Measurements from ENCODE around the gene PPM1N.
A peak's percentile ranks its signal among the peaks of the same experiment; 100 is the strongest.

Gene PPM1N, protein sequence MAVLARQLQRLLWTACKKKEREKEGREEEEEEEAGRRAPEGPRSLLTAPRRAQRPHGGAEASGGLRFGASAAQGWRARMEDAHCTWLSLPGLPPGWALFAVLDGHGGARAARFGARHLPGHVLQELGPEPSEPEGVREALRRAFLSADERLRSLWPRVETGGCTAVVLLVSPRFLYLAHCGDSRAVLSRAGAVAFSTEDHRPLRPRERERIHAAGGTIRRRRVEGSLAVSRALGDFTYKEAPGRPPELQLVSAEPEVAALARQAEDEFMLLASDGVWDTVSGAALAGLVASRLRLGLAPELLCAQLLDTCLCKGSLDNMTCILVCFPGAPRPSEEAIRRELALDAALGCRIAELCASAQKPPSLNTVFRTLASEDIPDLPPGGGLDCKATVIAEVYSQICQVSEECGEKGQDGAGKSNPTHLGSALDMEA

DNA sequence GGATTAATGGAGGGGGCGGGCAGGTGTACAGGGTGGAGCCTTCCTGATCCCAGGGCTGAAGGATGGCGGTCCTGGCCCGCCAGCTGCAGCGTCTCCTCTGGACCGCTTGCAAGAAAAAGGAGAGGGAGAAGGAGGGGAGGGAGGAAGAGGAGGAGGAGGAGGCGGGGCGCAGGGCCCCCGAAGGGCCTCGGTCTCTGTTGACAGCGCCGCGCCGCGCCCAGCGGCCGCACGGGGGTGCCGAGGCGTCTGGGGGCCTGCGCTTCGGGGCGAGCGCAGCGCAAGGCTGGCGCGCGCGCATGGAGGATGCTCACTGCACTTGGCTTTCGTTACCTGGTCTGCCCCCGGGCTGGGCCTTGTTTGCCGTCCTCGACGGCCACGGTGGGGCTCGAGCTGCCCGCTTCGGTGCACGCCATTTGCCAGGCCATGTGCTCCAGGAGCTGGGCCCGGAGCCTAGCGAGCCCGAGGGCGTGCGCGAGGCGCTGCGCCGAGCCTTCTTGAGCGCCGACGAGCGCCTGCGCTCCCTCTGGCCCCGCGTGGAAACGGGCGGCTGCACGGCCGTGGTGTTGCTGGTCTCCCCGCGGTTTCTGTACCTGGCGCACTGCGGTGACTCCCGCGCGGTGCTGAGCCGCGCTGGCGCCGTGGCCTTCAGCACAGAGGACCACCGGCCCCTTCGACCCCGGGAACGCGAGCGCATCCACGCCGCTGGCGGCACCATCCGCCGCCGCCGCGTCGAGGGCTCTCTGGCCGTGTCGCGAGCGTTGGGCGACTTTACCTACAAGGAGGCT, at the start of gene PPM1N:
Gene PPM1N, plus strand, starts transcription at position 33 of the 785 bp plus-strand sequence. Its CDS starts 30 bp downstream, at position 63.
- DNase-seq, result peak; percentile 87

DNA sequence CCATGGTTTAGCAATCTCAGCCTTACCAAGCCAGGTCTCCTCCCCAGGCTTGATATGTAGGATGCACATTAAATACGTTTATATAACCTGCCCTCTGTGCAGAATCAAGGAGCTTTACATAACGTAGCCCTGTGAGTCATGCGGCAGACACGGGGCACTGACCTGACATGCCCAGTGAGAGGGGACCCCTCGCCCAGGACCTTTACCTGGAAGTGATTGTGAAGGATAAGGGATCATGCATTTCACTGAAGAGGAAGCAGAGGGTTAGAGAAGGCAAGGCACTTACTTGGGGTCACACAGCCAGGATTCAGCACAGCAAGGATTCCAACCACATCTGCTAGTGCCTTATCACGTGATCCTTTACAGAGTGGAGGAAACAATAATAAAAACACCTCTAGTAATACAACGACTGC, 49.4 kb upstream of the PPM1N start:
- DNase-seq, result no peak

DNA sequence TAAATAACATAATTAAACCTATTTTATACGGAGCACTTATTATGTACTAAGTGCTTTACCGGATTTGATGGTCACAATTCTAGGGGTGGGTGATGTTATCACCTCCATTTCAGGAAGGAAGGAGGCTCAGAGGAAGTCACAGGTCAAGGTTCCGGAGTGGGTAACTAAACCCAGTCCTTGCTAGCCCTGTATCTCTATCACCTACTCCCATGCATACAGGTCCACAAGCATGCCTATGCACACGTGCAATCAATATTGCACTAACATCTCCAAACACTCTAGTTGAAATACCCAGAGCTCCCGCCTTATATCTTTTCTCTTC, 48.3 kb upstream of the PPM1N start:
- no peak for DNase-seq

DNA sequence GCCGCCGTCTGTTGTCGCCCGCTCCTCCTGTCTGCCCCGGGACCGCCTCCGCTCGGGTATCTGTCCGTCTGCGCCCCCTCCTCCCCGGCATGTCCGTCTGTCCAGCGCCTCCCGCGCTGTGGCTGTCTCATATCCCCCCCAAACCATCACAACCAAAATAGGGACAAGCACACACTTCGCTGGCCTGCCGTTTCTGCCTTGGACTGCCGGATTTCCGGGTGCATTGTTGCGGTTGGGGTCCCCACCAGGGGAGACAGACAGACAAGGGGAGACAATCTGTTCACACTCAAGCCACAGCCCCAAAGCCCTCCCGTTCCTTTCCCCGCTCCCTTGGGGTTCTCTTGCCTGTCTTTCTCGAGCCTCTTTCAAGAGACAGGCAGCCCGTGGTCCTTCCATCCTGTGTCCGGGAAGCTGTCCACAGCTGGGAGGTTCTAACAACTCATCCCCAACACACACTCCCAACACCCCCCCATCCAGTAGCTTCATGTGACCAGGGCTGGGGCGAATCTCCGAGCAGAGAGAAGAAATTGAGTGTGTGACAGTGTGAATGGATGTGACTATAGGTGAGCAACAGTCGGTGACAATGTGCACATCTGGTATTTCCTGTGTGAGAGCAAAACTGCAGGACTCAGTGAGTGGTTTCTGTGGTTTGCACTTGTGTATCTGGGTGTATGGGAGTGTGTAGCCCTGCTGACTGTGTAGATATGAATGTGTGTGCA, 47.0 kb upstream of the PPM1N start:
- peak; percentile 67 for DNase-seq

DNA sequence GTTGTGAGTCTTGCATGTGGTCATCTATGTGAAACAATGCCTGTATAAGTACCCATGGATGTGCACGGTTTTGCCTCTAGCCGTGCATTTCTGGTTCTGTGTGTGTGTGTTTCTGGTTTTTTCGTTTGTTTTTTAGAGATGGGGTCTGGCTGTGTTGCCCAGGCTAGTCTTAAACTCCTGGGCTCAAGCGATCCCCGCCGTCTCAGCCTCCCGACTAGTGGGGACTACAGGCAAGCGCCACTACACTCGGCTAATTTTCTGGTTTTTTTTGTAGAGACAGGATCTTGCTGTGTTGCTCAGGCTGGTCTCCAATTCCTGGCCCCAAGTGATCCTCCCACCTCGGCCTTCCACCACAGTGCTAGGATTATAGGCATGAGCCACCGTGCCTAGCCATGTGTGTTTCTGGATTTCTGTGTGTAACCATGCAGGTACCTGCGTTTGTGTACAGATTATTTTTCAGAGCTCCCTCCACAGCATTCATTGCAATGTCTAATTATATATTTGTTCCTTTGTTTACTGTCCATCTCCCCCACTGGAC, 46.3 kb upstream of the PPM1N start:
- no peak for DNase-seq

DNA sequence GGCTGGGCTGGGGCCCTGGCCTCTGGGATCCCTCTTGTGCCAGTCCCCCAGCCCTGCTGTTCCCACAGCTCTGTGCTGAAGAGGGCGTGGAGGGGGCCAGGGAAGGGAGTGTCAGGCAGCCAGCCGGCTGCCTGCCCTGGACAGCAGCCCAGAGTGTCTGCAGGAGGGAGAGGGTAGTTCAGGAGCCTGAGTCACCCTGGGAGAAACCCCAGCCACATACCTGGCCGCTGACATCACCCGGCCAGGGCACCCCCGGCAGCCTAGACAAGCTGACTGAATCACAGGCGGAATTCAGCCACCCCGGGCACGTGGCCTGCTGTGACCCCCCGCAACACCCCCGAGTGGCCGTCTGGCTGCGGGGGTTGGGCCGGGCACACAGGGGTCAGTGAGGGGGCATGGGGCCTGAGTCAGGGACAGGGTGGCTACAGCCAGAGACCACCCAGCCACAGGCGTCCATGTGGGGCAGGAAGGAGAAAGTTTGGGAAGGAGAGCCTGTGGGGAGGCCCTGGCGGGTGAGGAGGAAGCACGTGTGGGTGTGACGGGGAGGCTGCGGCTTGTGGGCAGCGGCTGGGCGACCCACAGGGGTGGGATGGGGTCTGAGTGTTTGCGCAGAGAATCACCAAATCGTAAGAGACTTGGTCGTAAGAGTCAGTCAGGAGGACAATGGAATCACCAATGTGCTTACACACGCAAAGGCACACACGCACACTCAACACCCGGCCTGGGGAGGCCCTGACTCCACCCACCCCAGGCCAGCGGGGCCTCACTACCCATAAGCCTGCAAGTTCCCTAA, 42.3 kb upstream of the PPM1N start:
- DNase-seq, result peak; percentile 79

DNA sequence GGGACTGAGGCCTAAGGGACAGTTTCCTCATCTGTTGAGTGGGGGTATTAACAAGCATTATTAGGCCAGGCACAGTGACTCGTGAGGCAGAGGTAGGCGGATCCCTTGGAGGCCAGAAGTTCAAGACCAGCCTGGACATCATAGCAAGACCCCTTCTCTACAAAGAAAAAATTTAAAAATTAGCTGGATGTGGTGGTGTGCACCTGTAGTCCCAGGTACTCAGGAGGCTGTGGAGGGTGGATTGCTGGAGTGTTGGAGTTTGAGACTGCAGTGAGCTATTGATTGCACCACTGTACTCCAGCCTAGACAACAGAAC, 41.8 kb upstream of the PPM1N start:
- no peak for DNase-seq

DNA sequence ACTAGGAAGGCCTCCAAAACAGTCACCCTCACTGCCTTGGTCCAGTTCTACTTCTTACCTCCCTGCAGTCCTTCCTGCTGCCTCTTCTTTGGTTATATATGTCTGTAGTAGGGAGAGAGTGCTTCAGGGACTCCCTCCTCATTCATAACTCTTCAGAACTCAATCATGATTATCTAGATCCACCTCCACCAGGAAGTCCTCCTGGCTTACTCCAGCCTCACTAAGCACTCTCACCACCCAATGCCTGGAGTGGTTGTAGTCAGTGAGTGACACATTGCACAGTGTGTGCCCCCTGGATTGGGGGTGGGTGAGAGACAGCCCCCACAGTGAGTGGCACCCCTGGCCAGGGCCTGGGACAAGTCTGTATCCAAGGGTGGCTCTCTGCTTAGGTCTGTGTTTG, 40.5 kb upstream of the PPM1N start:
- no peak for DNase-seq

DNA sequence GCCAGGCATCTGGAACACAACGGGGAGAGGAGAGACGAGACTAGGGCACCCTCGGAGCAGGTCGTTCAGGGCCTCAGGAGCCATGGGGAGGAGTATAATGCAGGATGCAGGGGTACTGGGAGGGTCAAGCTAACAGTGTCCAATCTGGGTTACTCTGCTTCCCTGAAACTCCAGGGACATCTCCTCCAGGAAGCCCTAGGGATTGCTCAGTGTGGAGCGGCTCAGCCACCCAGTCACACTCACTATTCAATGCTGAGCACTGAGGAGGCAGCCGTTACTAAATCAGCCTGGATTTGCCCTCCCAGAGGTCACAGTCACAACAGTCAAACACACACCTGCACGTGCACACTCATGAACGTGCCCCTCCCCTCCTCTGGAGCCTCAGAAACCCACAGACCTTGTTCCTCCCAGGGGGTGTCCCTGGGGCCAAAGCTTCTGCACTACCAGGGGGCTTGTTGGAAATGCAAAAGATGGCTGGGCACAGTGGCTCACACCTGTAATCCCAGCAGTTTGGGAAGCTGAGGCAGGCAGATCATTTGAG, 37.4 kb upstream of the PPM1N start:
- no peak for DNase-seq

DNA sequence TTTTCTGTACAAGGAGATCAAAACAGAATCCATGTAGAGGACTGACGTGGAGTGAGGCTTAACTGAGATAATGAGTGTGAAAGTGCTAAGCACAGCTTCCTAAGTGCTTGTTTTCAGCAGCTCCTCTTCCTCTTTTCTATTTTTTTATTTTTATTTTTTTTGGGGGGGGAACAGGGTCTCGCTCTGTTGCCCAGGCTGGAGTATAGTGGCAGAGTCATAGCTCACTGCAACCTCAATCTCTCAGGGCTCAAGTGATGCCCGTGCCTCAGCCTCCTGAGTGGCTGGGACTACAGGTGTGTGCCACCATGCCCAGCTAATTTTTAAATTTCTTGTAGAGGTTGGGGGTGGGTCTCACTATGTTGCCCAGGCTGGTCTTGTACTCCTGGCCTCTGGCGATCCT, 36.1 kb upstream of the PPM1N start:
- DNase-seq, result no peak

DNA sequence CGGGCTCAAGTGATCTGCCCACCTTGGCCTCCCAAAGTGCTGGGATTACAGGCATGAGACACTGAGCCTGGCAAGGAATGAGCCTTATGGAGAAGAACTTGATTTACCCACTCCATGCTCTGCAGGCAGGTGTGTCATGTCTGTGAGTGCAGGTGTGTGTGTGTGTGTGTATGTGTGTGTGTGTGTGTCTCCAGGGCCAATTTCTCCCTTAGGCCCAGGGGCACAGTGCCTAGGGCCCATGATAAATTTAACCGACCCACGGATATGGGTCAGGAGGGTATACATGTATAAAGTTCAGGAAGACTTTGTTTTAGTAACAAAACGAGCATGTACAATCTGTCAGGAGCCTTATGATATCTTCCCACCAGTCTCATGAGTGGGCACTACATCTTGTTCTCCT, 35.0 kb upstream of the PPM1N start:
- DNase-seq, result no peak

DNA sequence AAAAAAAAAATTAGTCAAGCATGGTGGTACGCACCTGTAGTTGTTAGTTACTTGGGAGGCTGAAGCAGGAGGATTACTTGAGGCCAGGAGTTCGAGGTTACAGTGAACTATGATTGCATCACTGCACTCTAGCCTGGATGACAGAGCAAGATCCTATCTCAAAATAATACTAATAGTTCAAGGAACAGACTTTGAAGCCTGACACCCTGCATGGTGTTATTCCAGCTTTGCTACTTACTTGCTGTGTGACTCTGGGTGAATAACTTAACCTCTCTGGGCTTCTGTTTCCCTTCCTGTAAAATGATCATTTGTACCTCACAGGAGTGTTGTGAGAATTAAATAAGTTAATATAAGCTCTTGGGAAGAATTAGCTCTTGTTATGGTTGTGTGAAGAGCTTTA, 34.0 kb upstream of the PPM1N start:
- DNase-seq, result no peak

DNA sequence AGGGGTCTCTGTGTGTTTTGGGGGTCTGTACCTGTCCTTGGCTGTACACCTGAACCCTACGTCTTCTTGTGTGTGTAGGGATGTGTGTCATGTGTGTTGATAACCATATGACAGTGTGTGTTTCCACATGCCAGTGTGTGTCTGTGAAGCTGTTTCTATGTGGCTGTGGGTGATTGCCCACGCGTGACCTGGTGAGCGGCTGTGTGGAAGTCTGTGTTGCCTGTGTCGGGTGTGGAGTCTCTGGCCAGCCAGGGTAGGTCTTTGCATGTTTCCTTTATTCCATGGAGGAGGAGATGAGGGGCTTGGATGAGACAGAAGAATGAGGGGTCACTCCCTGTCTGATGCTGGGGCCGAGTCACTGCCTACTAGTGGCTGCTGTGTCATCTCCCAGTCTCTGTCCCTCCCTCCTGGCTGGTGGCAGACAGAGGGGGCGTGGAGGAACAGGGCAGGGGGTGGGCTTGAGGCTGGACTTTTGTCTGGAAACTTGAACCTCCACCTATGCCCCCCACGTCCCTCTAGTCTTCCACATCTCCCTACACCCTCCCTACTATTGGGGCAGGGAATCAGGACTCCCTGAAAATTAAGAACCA, 33.3 kb upstream of the PPM1N start:
- DNase-seq, result no peak

DNA sequence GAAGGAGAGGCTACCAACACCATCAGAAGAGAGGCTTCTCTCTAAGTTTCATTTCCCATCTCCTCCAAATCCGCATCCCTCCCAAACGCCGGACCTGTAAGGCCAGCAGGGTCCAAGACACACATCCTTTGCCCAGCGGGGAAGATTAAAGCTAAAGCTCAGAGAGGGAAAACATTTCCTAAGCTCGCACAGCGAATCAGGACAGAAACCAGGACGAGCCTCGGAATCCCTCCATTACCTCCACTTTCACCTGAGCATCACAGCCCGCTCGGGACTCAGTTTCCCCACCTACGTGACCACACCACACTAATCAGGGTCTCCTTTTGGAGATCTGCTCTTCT, 31.2 kb upstream of the PPM1N start:
- no peak for DNase-seq

DNA sequence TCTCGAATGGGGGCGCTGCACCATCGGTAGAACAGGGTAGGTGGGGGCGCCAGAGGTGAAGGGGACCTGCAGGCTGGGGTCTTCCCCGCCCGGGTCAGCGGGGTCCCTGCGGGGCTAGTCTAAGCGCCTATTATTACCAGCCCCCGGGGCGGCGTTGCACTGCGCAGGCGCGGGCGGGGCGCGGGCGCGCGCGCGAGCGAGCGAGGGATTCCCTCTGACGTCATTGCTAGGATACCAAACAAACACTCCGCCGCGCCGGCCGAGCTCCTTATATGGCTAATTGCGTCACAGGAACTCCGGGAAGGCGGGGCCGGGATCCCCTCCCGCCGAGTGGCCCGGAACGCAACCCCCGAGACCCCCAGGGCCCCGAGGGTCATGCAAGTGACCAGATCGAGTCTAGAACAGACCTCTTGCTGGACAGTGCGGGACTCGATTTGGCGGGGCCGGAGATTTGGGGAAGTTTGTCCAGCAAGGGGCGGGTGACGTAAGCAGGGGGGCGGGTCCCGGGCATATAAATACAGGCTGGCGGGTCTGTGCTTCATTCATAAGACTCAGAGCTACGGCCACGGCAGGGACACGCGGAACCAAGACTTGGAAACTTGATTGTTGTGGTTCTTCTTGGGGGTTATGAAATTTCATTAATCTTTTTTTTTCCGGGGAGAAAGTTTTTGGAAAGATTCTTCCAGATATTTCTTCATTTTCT, 30.6 kb upstream of the PPM1N start, which contains the start of gene FOSB:
Gene FOSB, plus strand, starts transcription at position 541 of the 703 bp plus-strand sequence. CDS start 591 bp downstream, outside the sequence.
- DNase-seq, result peak; percentile 98

DNA sequence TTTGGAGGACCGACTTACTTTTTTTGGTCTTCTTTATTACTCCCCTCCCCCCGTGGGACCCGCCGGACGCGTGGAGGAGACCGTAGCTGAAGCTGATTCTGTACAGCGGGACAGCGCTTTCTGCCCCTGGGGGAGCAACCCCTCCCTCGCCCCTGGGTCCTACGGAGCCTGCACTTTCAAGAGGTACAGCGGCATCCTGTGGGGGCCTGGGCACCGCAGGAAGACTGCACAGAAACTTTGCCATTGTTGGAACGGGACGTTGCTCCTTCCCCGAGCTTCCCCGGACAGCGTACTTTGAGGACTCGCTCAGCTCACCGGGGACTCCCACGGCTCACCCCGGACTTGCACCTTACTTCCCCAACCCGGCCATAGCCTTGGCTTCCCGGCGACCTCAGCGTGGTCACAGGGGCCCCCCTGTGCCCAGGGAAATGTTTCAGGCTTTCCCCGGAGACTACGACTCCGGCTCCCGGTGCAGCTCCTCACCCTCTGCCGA, 30.0 kb upstream of the PPM1N start:
- peak; percentile 43 for DNase-seq

DNA sequence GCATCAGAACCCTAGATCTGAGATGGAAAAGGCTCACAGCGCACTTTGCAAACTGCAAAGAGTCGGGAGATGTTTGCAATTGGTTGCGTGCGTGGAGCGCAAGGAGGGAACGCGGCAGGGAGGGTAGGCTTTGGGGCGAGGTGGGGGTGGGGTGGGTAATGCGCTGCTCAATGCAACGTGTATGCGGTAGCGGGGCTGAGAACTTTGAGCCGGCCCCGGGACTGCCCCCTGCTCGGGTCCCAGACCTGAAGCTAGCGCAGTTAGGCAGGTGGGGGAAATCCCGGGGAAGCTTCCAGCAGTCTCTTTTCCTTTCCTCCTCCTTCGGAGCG, 29.5 kb upstream of the PPM1N start:
- DNase-seq, result peak; percentile 69

DNA sequence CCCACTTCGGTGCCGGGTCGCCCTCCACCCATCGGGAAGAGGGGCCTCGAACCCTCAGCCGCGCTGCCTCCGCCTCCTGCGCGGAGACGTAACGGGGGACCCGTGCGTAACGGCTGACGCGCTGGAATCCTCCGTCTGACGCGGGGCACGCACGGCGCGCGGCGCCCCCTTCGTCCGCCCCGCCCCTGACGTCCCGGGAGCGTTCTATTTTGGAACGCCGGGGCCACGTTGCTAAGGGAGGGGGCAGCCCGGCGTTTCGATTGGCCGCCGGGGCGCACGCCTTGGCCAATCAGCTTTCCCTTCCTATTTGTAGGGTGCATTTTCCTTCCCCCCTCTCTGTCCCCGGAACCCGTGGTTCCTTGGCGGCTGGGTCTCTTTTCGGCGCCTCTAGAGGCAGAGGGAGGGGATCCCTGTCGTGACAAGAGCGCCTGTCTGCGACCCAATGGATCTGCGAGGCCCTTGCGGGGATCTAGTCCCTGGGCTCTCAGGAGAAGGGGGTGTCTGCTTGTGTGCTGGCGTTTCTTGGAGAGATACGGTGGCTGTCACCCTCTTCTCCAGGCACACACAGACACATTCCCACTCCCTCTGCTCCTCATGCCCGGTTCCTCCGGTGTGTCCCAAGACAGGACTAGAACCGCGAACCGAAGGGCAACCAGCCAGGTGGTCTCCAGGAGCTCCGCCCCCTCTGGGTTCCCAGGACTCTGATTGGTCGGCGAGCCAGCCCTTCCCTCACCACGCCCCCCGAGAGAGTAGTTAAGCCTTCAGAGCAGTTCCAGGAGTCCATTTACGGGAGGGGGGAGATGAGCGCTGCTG, 28.9 kb upstream of the PPM1N start:
- peak; percentile 98 for DNase-seq

DNA sequence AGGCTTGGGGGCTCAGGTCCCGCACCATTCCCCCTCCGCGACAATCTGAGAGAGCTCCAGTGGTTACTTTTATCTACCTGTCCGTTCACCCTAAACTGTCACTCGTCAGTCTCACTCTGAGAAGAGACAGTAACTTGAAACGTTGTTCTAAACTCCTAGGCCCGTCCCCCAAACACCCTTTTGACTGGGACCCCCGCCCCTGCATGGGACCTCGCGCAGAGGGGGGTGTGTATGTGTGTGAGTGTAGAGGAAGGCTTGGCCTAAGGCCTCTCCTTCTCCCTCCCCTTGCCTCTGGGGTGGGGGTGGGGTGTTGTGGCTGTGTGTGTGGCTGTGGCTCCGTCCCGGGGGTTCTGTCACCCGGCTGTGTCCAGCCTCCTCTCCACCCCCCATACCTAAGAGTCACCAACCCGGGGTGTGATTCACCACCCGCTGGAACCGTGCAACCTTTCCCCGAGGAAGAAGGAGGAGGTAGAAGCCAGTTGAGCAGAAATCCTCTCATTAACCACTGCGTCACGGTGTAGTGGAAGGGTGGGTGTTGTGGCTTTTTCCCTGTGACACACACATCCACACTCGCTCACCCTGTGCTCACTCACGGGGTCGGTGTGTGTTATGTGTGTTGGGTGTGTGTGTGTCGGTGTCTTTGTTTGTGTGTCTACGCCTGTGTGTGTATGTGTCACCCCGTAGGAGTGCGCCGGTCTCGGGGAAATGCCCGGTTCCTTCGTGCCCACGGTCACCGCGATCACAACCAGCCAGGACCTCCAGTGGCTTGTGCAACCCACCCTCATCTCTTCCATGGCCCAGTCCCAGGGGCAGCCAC, 28.1 kb upstream of the PPM1N start:
- peak; percentile 22 for DNase-seq

DNA sequence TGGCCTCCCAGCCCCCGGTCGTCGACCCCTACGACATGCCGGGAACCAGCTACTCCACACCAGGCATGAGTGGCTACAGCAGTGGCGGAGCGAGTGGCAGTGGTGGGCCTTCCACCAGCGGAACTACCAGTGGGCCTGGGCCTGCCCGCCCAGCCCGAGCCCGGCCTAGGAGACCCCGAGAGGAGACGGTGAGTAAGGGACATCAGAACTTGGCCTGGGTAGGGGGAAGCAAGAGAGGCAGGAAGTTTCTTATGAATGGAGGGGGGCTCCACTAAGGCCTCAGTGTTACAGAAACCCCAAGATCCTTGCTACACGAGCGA, 27.5 kb upstream of the PPM1N start:
- DNase-seq, result no peak

Measured in hematopoietic multipotent progenitor cell treated with erythropoietin and hydrocortisone succinate and interleukin-3 and kit ligand, for 4 days (in vitro differentiated cells).